ENCODE results near the gene HYCC2. TPM values are rescaled to one million over a fixed set of nuclear protein-coding genes. Genes with fewer than 3 reads are reported as not detected.

Gene HYCC2
- total and polyA plus RNA-seq, 2 of the 8 experiments (the other 6 are each of a cell fraction or from before 2014, with no cell fraction given) = 0.86 to 8.0 TPM

- Histone ChIP-seq H3K56ac (replicated peaks; ENCODE audit: insufficient read length, low read depth, low read length) (no peak overlapping the region), H2BK15ac (ENCODE audit: low read length) (no peak overlapping the region), H3K14ac (ENCODE audit: insufficient read length) (no peak overlapping the region), H4K91ac (replicated peaks; ENCODE audit: insufficient read length, low read length) (no peak overlapping the region), H3K36me3 (ENCODE audit: control insufficient read depth in 2 of 4, insufficient read depth in 4 of 4, low read length in 3 of 4) (no peaks in the 10 kb centered on the region), H2BK20ac (ENCODE audit: low read length) (no peak overlapping the region), H2AK5ac (ENCODE audit: low read depth, low read length) (no peak overlapping the region), H2BK12ac (ENCODE audit: low read depth, low read length) (no peak overlapping the region), H2BK120ac (replicated peaks; ENCODE audit: low read depth, low read length) (no peak overlapping the region), H3K9ac (replicated peaks in 1 of 4; ENCODE audit: extremely low read depth in 1 of 4, low read depth in 3 of 4, low read length in 3 of 4) (no peak overlapping the region), H4K8ac (ENCODE audit: extremely low read depth, insufficient read depth, low read length) (no peak overlapping the region), H3K23ac (ENCODE audit: insufficient read length) (no peak overlapping the region), H3K23me2 (ENCODE audit: low read depth, low read length) (peaks cover 2% of the 10 kb centered on the region; the same call in 1 of the 2 replicates), H2BK5ac (ENCODE audit: low read depth, low read length) (no peak overlapping the region), H4K20me1 (replicated peaks in 1 of 2; ENCODE audit: control insufficient read depth in 1 of 2, insufficient read depth in 2 of 2, low read length in 2 of 2) (no peaks in the 10 kb centered on the region), H3K79me2 (ENCODE audit: control insufficient read depth in 1 of 2, insufficient read depth in 2 of 2, low read length in 2 of 2) (no peaks in the 10 kb centered on the region), H3K79me1 (ENCODE audit: low read depth, low read length) (no peaks in the 10 kb centered on the region), H3K4me3 (ENCODE audit: extremely low read depth in 1 of 4, insufficient read depth in 2 of 4, low read depth in 3 of 4, low read length in 4 of 4) (no peak overlapping the region), H3K27me3 (replicated peaks in 1 of 4; ENCODE audit: control insufficient read depth in 3 of 4, extremely low read depth in 1 of 4, insufficient read depth in 3 of 4, low read length in 3 of 4) (no peaks in the 10 kb centered on the region), H3K4me1 (replicated peaks in 1 of 4; ENCODE audit: control insufficient read depth in 3 of 4, insufficient read depth in 4 of 4, low read length in 3 of 4) (no peaks in the 10 kb centered on the region), H4K5ac (ENCODE audit: insufficient read length, low read depth, low read length) (no peak overlapping the region), H3K4me2 (ENCODE audit: insufficient read depth in 1 of 2, low read depth in 2 of 2, low read length in 2 of 2) (no peak overlapping the region), H3K18ac (ENCODE audit: extremely low read depth, low read length) (no peak overlapping the region), H3K27ac (ENCODE audit: low read depth, low read length) (no peak overlapping the region), H3K4ac (replicated peaks; ENCODE audit: insufficient read length, low read depth, low read length) (no peak overlapping the region), H2AFZ (ENCODE audit: low read length) (no peak overlapping the region), H3K9me3 (ENCODE audit: insufficient read depth in 2 of 2, low read depth in 1 of 2, low read length in 1 of 2) (no peaks in the 10 kb centered on the region)
- FAIRE-seq (no peak), DNase-seq (ENCODE audit: low read depth in 1 of 2, low spot score in 2 of 2) (no peak)
- ChIA-PET CTCF (ENCODE audit: partially characterized antibody) (interaction anchor here (0.8 to 3.6 kb wide), 3 partner anchors 10 to 50 kb away, joined by 3 to 10 read pairs (median 4); no protein-coding TSS in a partner anchor), POLR2A (ENCODE audit: partially characterized antibody) (interaction anchor here (0.6 to 0.7 kb wide), 2 partner anchors 10 to 14 kb away, joined by 3 read pairs; no protein-coding TSS in a partner anchor)
- WGBS, 2 experiments (ENCODE audit: extremely low coverage in 1 of 2, insufficient coverage in 1 of 2, insufficient read length in 1 of 2, insufficient replicate concordance in 2 of 2, low coverage in 1 of 2, low lambda C conversion rate in 2 of 2, missing lambda C conversion rate in 1 of 2) = 85% methylated on average over 2 of the region's 2 CpGs; no CpG with 5 or more reads in 1 of the 2 experiments
- TF ChIP-seq POLR2A (IDR thresholded peaks at IDR 0.05; ENCODE audit: control extremely low read depth in 1 of 2, low read depth in 2 of 2, low read length in 2 of 2) (no peak), POU5F1 (IDR thresholded peaks at IDR 0.05; ENCODE audit: low read depth, low read length) (no peak), SP4 (IDR thresholded peaks at IDR 0.05; ENCODE audit: low read length) (no peak), EGR1 (IDR thresholded peaks at IDR 0.05; ENCODE audit: borderline replicate concordance, low read depth, low read length) (no peak), HDAC2 (IDR thresholded peaks at IDR 0.05; ENCODE audit: borderline replicate concordance in 1 of 2, low read depth in 2 of 2, low read length in 2 of 2) (no peak), RXRA (IDR thresholded peaks at IDR 0.05; ENCODE audit: insufficient read depth, low read depth, low read length) (no peak)
- TF ChIP-seq, protein P1, sequence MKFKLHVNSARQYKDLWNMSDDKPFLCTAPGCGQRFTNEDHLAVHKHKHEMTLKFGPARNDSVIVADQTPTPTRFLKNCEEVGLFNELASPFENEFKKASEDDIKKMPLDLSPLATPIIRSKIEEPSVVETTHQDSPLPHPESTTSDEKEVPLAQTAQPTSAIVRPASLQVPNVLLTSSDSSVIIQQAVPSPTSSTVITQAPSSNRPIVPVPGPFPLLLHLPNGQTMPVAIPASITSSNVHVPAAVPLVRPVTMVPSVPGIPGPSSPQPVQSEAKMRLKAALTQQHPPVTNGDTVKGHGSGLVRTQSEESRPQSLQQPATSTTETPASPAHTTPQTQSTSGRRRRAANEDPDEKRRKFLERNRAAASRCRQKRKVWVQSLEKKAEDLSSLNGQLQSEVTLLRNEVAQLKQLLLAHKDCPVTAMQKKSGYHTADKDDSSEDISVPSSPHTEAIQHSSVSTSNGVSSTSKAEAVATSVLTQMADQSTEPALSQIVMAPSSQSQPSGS (IDR thresholded peaks at IDR 0.05; ENCODE audit: low read length) = no peak
These were observed 36.2 kb upstream of the HYCC2 start for GRCh38 chr2:201107624-201108023.

All from H1 (cell line).